ENCODE measurements around the gene ME3.
"Not testable (repeated sequence)": the region's sequence is repeated elsewhere in the genome, so short reads cannot be mapped to it uniquely, and the experiment has no call there.

ME3 gene

DNA sequence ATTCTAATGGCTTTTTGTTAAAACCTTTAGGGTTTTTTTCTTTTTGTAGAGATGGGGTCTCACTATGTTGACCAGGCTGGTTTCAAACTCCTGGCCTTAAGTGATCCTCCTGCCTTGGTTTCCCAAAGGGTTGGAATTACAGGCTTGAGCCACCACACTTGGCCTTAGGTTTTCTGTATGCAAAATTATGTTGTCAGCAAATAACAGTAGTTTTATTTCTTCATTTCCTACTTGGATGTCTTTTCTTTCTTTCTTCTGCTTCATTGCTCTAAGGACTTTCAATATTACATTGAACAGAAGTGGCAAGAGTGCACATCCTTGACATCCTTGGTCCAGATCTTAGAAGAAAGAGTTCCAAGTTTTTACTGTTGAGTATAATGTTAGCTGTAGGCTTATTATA is 245.0 kb downstream of the ME3 start:
- no peak for DNase-seq (ENCODE audit: low spot score)

- not testable (repeated sequence) for DNase-seq (ENCODE audit: low spot score)
Observed at GRCh38 chr11:86423488-86423887, 248.9 kb downstream of the ME3 start.

GRCh38 chr11:86422371-86422770 is 250.0 kb downstream of the ME3 start:
- no peak for DNase-seq (ENCODE audit: low spot score)

DNA sequence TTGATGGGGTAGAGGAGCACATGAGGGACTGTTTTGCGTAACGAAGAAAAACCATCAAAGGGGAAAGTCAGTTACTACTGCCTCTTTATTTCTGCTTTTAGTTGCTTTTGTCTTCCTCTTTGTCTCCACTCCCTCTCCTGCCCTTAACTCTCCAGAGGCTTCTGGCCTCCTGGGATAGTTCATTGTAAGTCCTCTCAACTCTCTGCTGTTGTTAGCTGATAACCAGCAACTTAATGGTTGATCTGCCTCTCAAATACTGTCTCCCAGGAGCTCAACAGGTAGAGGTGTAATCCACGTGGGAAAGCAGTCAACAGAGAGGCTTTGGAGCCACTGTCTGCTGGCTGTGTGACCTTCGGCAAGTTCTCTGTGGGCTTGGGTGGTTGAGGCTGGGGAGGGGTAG is 250.5 kb downstream of the ME3 start:
- no peak for DNase-seq (ENCODE audit: low spot score)

GRCh38 chr11:86418917-86419316 is 253.5 kb downstream of the ME3 start:
- no peak for DNase-seq (ENCODE audit: low spot score)

DNA sequence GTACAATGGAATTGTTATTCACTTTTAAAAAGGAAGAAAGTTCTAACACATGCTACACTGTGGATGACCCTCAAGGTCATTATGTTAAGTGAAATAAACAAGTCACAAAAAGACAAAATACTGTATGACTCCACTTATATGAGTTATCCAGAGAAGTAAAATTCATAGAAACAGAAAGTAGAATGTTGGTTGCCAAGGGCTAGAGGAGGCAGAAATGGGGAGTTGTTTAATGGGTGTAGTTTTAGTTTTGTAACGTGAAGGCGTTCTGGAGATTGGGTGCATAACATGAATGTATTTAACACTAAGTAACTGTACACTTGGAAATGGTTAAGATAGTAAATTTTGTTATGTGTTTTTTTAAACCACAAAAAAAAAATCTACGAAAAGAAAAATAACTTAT is 253.9 kb downstream of the ME3 start:
- no peak for DNase-seq (ENCODE audit: low spot score)

DNA sequence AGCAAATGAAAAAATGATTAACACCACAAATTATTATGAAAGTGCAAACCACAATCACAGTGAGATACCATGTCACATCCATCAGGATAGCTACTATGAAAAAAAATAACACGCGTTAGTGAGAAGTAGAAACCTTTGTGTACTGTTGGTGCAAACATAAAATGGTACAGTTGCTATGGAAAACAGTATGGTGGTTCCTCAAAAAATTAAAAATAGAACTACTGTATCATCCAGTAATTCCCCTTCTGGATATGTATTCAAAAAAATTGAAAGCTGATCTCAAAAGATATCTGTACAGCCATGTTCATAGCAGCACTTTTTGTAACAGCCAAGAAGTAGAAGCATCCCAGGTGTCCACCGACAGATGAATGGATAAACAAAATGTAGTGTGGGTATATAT is 254.3 kb downstream of the ME3 start:
- DNase-seq (ENCODE audit: low spot score): no peak

DNA sequence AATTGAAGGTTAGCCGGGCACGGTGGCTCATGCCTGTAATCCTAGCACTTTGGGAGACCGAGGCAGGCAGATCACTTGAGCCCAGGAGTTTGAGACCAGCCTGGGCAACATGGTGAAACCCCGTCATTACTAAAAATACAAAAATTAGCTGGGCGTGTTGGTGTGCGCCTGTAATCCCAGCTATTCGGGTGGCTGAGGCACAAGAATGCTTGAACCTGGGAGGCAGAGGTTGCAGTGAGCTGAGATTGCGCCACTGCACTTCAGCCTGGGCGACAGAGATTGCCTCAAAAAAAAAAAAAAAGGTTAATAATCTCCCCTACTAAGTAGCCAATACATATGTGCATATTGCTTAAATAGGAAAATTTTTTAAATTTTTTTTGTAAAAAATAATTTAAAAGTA is 255.5 kb downstream of the ME3 start:
- DNase-seq (ENCODE audit: low spot score): not testable (repeated sequence)

GRCh38 chr11:86416494-86416893 is 255.9 kb downstream of the ME3 start:
- no peak for DNase-seq (ENCODE audit: low spot score)

DNA sequence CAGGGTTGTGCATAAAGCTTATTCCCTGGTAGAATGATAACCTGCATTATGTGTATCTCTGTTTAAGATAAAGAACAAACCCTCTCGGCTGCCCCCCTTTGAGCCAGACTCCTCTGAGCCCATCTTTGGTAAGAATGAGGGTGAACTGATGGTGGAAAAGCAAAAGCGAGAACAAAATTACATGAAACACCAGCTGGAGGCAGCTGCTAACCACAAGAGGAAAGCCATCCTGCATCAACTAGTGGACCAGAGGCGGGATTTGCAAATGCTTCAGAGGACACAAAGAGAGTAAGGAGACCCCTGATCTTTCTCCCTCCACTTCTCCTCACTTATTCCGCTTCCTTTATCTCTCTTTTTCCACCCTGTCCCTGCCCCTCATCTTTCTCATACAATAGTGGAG is 257.4 kb downstream of the ME3 start:
- DNase-seq (ENCODE audit: low spot score): no peak

DNA sequence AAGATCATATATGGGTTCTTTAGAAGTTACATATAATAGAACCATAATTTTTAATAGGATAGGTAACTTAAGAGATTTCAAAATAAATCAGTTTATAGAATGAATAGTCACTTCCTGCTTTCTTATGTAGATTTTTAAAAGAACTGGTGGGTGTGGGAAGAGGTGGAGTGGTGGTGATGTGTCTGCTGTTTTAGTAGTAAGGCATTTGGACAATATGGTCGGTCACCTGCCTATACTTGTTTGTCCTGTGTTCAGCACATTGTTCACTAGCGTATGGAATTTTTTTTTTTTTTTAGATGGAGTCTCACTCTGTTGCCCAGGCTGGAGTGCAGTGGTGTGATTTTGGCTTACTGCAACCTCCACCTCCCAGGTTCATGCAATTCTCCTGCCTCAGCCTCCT is 258.4 kb downstream of the ME3 start:
- DNase-seq (ENCODE audit: low spot score): no peak

GRCh38 chr11:86408845-86409244 is 263.6 kb downstream of the ME3 start:
- DNase-seq (ENCODE audit: low spot score): no peak

GRCh38 chr11:86403458-86403857 is 269.0 kb downstream of the ME3 start:
- DNase-seq (ENCODE audit: low spot score): no peak

DNA sequence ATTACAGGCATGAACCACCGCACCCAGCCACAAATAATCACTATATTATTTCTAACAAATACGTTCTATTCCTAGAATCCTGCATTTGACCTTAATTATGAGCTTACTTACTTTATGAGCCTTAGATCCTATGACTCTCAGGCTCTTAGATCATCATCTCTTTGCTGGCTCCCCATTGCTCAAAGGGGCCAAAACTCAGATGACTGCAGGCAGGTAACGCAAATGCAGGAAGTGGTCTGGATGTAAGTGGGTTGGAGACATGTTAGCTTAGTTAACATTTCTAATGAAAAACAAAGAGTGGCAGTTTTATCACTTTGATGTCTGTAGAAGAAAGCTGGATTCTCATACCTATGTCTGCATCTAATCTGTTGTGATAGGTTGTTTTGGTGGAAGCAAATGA is 274.3 kb downstream of the ME3 start:
- DNase-seq (ENCODE audit: low spot score): no peak

GRCh38 chr11:86397351-86397750 is 275.1 kb downstream of the ME3 start:
- no peak for DNase-seq (ENCODE audit: low spot score)

GRCh38 chr11:86396396-86396795 is 276.0 kb downstream of the ME3 start:
- DNase-seq (ENCODE audit: low spot score): no peak

DNA sequence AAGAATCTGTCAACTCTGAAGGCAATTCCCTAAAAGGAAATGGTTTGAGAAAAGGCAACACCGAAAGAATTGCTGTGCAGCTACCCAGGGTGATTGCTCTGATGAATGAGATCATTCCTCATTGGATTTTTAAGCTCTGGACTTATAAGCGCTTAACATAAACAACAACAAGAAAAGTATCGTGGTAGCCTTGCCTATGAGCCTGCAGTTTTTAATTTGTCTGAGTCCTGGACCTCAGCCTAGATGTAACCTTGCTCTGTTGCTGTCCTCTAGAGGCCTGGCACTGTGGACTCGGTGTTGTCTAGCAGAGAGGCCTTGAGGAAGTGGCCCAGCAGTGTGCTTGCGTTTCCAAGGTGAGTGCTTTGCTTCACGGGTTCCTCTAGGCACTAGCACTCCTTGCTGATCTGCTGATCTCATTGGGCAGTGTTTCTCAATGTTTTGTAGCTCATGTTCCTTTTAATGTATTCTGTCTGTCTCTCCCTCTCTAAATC is 277.3 kb downstream of the ME3 start:
- DNase-seq (ENCODE audit: low spot score): no peak

Measured in hematopoietic multipotent progenitor cell treated with erythropoietin and hydrocortisone succinate and interleukin-3 and kit ligand, for 17 days (in vitro differentiated cells).